HepG2 (cell line): ENCODE measurements around the gene MYO16. TPM values are rescaled to one million over a fixed set of nuclear protein-coding genes. Genes with fewer than 3 reads are reported as not detected.

Source experiments
- ATAC-seq: fragments of 200-7000 bp; cut with Tn5 transposase; 3 replicates; pipeline ENCODE4 v1.9.1; 2020; ENCODE audit warnings: mild to moderate bottlenecking, moderate library complexity
- BruUV-seq: library from RNA; stranded (reverse); fragments of 400-500 nt; replicated peaks from 2 replicates; lab custom pipeline; 2021; lab: Mats Ljungman, UMichigan
- CTCF ChIA-PET: fragments of 300-600 bp; formaldehyde crosslinking; extraction: SDS; loops from one replicate; lab custom pipeline; 2021; ENCODE audit warnings: low total read pairs, inconsistent platforms, low intra/inter-chr PET ratio; lab: Yijun Ruan, JAX
- POLR2A ChIA-PET: fragments of 350-600 bp; sonication (Branson Sonifier 250); formaldehyde crosslinking; loops from one replicate; lab custom pipeline; 2020; ENCODE audit warnings: antibody characterized with exemption, inconsistent platforms; lab: Yijun Ruan, JAX
- DNase-seq: peaks from one replicate; pipeline ENCODE4 v3.0.0-alpha.2; 2015; ENCODE audit warnings: low spot score
- FAIRE-seq: peaks from 3 replicates; lab custom pipeline; 2011; peaks lifted over from hg19 to GRCh38; lab: Jason Lieb, UNC
- H2AFZ ChIP-seq: one replicate; pipeline ENCODE4 v1.6.1; 2011; ENCODE audit warnings: low read length, inconsistent platforms
- H3K27ac ChIP-seq: fragments of 300-600 bp; 3 replicates; pipeline ENCODE4 v1.8.0; 2011; ENCODE audit warnings: mixed run types, mild to moderate bottlenecking, mixed read lengths, low read length, inconsistent platforms; ENCODE audit not compliant: insufficient read depth; ENCODE audit errors: extremely low read length
- H3K27me3 ChIP-seq, 2 experiments: fragments of 200-600 bp in 1 of 2; 2 replicates in 1 of 2; 3 replicates in 1 of 2; pipeline versions ENCODE4 v1.6.0 to v1.8.0; 2011; ENCODE audit warnings: low read length in 2 of 2, mild to moderate bottlenecking in 2 of 2, moderate library complexity in 2 of 2, inconsistent platforms in 1 of 2; ENCODE audit not compliant: insufficient read depth in 2 of 2, control insufficient read depth in 1 of 2
- H3K36me3 ChIP-seq, 2 experiments: fragments of 200-600 bp in 1 of 2; replicated peaks in 1 of 2; 2 replicates in 1 of 2; 3 replicates in 1 of 2; pipeline versions ENCODE4 v1.5.1 to v1.8.0; 2011; ENCODE audit warnings: low read length in 2 of 2, inconsistent platforms in 1 of 2; ENCODE audit not compliant: insufficient read depth in 2 of 2, control insufficient read depth in 1 of 2
- H3K4me1 ChIP-seq: 2 replicates; pipeline ENCODE4 v1.5.1; 2012; ENCODE audit warnings: low read length, inconsistent platforms; ENCODE audit not compliant: insufficient read depth
- H3K4me2 ChIP-seq: 2 replicates; pipeline ENCODE4 v1.6.0; 2011; ENCODE audit warnings: low read depth, low read length, inconsistent platforms
- H3K4me3 ChIP-seq, 3 experiments: fragments of 200-600 bp in 1 of 3; sonication (generic), shearing (Covaris generic) in 1 of 3; replicated peaks in 1 of 3; 2 replicates each; pipeline ENCODE4 v1.5.1; 2011 to 2016; ENCODE audit warnings: low read length in 3 of 3, inconsistent platforms in 2 of 3, low read depth in 2 of 3, mild to moderate bottlenecking in 2 of 3, control low read depth in 1 of 3, mixed read lengths in 1 of 3; ENCODE audit not compliant: insufficient read depth in 1 of 3
- H3K79me2 ChIP-seq: one replicate; pipeline ENCODE4 v1.6.1; 2011; ENCODE audit warnings: low read length, inconsistent platforms; ENCODE audit not compliant: insufficient read depth
- H3K9ac ChIP-seq: 2 replicates; pipeline ENCODE4 v1.6.0; 2011; ENCODE audit warnings: mild to moderate bottlenecking, low read depth, low read length, inconsistent platforms; ENCODE audit not compliant: insufficient read depth
- H3K9me3 ChIP-seq: 2 replicates; pipeline ENCODE4 v1.5.1; 2012; ENCODE audit warnings: mild to moderate bottlenecking, low read length
- H4K20me1 ChIP-seq: 2 replicates; pipeline ENCODE4 v1.6.0; 2011; ENCODE audit warnings: inconsistent platforms, mild to moderate bottlenecking, low read length, moderate library complexity; ENCODE audit not compliant: insufficient read depth
- MAFK ChIP-seq, 2 experiments: IDR thresholded peaks in 1 of 2; conservative IDR thresholded peaks in 1 of 2; 2 replicates each; pipeline ENCODE4 v1.6.1; 2011; ENCODE audit warnings: improper control_type of control experiment in 2 of 2, low read length in 2 of 2
- MEF2D ChIP-seq: sonication (generic); formaldehyde crosslinking; IDR thresholded peaks from 2 replicates; pipeline ENCODE4 v1.5.1; 2020; ENCODE audit warnings: mild to moderate bottlenecking, missing genetic modification reagents
- MYC ChIP-seq: sonication (generic); formaldehyde crosslinking; IDR thresholded peaks from 2 replicates; pipeline ENCODE4 v1.9.0; 2021; ENCODE audit warnings: missing genetic modification reagents, borderline replicate concordance
- RORA ChIP-seq: sonication (generic); formaldehyde crosslinking; IDR thresholded peaks from 2 replicates; pipeline ENCODE4 v1.5.0; 2020; ENCODE audit warnings: mild to moderate bottlenecking, missing genetic modification reagents, moderate library complexity
- SALL2 ChIP-seq: sonication (generic); formaldehyde crosslinking; IDR thresholded peaks from 2 replicates; pipeline ENCODE4 v1.8.1; 2023; ENCODE audit warnings: mild to moderate bottlenecking, missing genetic modification reagents, inconsistent platforms
- SIN3A ChIP-seq: IDR thresholded peaks from 2 replicates; pipeline ENCODE4 v1.6.1; 2011; ENCODE audit warnings: low read depth, mild to moderate bottlenecking, control low read depth, low read length, borderline replicate concordance
- ZBTB8A ChIP-seq: sonication (generic); formaldehyde crosslinking; IDR thresholded peaks from 2 replicates; pipeline ENCODE4 v1.4.0; 2020; ENCODE audit warnings: mild to moderate bottlenecking, low read depth, missing genetic modification reagents, borderline replicate concordance
- ZFP36L1 ChIP-seq: sonication (generic); formaldehyde crosslinking; IDR thresholded peaks from 2 replicates; pipeline ENCODE4 v1.8.0; 2022; ENCODE audit warnings: mild to moderate bottlenecking, missing genetic modification reagents, moderate library complexity
- ZIK1 ChIP-seq: sonication (generic); formaldehyde crosslinking; IDR thresholded peaks from 2 replicates; pipeline ENCODE4 v1.5.0; 2020; ENCODE audit warnings: mild to moderate bottlenecking, low read depth, missing genetic modification reagents, borderline replicate concordance
- ZNF350 ChIP-seq: sonication (generic); formaldehyde crosslinking; IDR thresholded peaks from 2 replicates; pipeline ENCODE4 v1.4.0; 2020; ENCODE audit warnings: mild to moderate bottlenecking, low read depth, missing genetic modification reagents, borderline replicate concordance
- ZNF782 ChIP-seq: sonication (generic); formaldehyde crosslinking; IDR thresholded peaks from 2 replicates; pipeline ENCODE4 v1.4.0; 2020; ENCODE audit warnings: missing genetic modification reagents, mild to moderate bottlenecking, borderline replicate concordance
- WGBS: methylation state at CpG from one replicate; pipeline ENCODE4 v1.1.6; 2017; ENCODE audit warnings: low lambda C conversion rate; 5-methylcytosine and 5-hydroxymethylcytosine counted together
- in situ Hi-C: cut with HindIII; loops from 2 replicates; pipeline ENCODE4 v1.10.0; 2017; ENCODE audit warnings: low pct_unique_long_range_greater_than_20kb; ENCODE audit not compliant: extremely low pct_ligation_motif_present
- intact Hi-C: fragments of 100-400 bp; cut with micrococcal nuclease; formaldehyde crosslinking; loops from one replicate; pipeline ENCODE4 v1.10.0; 2022; ENCODE audit not compliant: unreplicated experiment
- polyA plus RNA-seq, 8 experiments: library from polyadenylated mRNA; depleted of rRNA in 3 of 8; stranded (reverse) in 7 of 8; unstranded in 1 of 8; fragments of >200 nt; fragmentation: Illumina TruSeq in 4 of 8; extraction: Trizol in 4 of 8; gene quantifications; 2 replicates each; pipeline versions ENCODE4 v1.2.1 to v1.2.3, GENCODE V29; 2011 to 2016; ENCODE audit warnings: low read depth in 4 of 8, missing spikeins in 1 of 8, mixed read lengths in 1 of 8; ENCODE audit not compliant: insufficient read depth in 1 of 8
- total RNA-seq, 5 experiments: library from RNA; depleted of rRNA; stranded (reverse); fragments of >200 nt; fragmentation: Illumina TruSeq; extraction: Trizol; gene quantifications; 2 replicates each; pipeline ENCODE4 v1.2.3, GENCODE V29; 2016; ENCODE audit warnings: low read depth in 1 of 5
- TF ChIP-seq, protein P1 (sequence below): sonication (generic); IDR thresholded peaks from 2 replicates; pipeline ENCODE4 v1.6.1; 2016; ENCODE audit warnings: low read depth, borderline replicate concordance
- TF ChIP-seq, protein P2 (sequence below): sonication (generic); formaldehyde crosslinking; IDR thresholded peaks from 2 replicates; pipeline ENCODE4 v1.8.0; 2022; ENCODE audit warnings: mild to moderate bottlenecking, missing genetic modification reagents, moderate library complexity
- TF ChIP-seq, protein P3 (sequence below): sonication (generic); formaldehyde crosslinking; conservative IDR thresholded peaks from 2 replicates; pipeline ENCODE4 v1.4.0; 2020; ENCODE audit warnings: missing genetic modification reagents
- TF ChIP-seq, protein P4 (sequence below): IDR thresholded peaks from 2 replicates; pipeline ENCODE4 v1.6.1; 2016; ENCODE audit warnings: mild to moderate bottlenecking, missing biosample characterization, missing genetic modification reagents

The MYO16 gene
- total and polyA plus RNA-seq, 2 of the 13 experiments (the other 11 are each of a cell fraction or from before 2014, with no cell fraction given), result not detected

DNA sequence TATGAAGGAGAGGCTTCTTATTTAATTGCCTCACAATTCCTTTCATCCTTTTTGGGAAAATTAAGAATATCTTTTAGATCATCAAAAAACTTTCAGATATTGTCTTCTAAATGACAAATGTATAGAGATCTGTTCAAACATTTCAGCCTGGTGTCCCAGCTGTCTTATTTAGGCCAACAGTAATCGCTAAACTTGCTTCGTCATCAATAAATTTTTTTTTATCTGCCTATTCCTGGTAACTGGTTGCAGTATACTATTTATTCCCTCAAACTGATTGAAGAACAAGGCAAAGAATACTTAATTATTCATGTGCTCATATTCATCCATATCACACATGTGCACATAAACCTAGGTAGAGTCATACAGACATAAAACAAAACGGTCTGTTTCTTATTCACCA is 5.3 kb upstream of the MYO16 start (continued):
- TF ChIP-seq MAFK (conservative IDR thresholded peaks at IDR 0.05 in 1 of 2, IDR thresholded peaks at IDR 0.05 in 1 of 2; ENCODE audit: low read length in 2 of 2), result peak; percentile 65 to 86; a peak in 3 of 4 replicates

DNA sequence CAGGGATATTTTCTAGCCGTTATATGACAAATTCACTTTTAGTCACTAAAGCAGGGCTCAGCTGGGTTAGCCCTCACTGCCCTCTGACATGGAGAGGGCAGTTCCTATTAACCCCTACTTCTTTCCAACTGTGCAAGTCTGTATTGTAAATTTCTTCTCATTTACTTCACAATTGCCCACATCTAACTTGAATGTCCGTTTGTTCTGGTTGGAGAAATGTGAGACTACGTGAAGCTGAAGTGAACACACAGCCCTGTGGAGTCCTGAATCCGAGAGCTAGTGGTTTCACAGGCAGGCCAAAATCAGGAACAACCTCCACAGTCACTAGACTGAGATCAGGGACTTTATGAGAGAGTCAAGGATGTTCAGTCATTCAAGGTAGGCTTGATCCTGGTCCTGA is 4.4 kb upstream of the MYO16 start:
- ATAC-seq, result no peak
- no peaks in the 10 kb centered on the region for H3K27me3 ChIP-seq
- no peaks in the 10 kb centered on the region for H3K79me2 ChIP-seq
- no TSS peak for BruUV-seq
- H3K9me3 ChIP-seq, result peaks cover 54% of the 10 kb centered on the region
- intact Hi-C loops, result no loop called here
- no peak overlapping the region for H3K4me2 ChIP-seq
- TF ChIP-seq SALL2 (CRISPR knock-in tag), result no peak
- no peak for TF ChIP-seq ZNF350 (CRISPR knock-in tag)
- TF ChIP-seq MYC (CRISPR knock-in tag), result no peak
- no peak for TF ChIP-seq ZFP36L1 (CRISPR knock-in tag)
- TF ChIP-seq ZNF782 (CRISPR knock-in tag), result no peak
- no peak for TF ChIP-seq MEF2D
- TF ChIP-seq, protein P1, sequence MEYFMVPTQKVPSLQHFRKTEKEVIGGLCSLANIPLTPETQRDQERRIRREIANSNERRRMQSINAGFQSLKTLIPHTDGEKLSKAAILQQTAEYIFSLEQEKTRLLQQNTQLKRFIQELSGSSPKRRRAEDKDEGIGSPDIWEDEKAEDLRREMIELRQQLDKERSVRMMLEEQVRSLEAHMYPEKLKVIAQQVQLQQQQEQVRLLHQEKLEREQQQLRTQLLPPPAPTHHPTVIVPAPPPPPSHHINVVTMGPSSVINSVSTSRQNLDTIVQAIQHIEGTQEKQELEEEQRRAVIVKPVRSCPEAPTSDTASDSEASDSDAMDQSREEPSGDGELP, result no peak
- TF ChIP-seq, protein P2, sequence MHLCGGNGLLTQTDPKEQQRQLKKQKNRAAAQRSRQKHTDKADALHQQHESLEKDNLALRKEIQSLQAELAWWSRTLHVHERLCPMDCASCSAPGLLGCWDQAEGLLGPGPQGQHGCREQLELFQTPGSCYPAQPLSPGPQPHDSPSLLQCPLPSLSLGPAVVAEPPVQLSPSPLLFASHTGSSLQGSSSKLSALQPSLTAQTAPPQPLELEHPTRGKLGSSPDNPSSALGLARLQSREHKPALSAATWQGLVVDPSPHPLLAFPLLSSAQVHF, result no peak
- no peak for TF ChIP-seq RORA (CRISPR knock-in tag)
- no peak for TF ChIP-seq SIN3A
- no peak for TF ChIP-seq ZBTB8A
- TF ChIP-seq, protein P3, sequence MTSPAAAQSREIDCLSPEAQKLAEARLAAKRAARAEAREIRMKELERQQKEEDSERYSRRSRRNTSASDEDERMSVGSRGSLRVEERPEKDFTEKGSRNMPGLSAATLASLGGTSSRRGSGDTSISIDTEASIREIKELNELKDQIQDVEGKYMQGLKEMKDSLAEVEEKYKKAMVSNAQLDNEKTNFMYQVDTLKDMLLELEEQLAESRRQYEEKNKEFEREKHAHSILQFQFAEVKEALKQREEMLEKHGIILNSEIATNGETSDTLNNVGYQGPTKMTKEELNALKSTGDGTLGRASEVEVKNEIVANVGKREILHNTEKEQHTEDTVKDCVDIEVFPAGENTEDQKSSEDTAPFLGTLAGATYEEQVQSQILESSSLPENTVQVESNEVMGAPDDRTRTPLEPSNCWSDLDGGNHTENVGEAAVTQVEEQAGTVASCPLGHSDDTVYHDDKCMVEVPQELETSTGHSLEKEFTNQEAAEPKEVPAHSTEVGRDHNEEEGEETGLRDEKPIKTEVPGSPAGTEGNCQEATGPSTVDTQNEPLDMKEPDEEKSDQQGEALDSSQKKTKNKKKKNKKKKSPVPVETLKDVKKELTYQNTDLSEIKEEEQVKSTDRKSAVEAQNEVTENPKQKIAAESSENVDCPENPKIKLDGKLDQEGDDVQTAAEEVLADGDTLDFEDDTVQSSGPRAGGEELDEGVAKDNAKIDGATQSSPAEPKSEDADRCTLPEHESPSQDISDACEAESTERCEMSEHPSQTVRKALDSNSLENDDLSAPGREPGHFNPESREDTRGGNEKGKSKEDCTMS (CRISPR knock-in tag), result no peak
- TF ChIP-seq ZIK1 (CRISPR knock-in tag), result no peak
- TF ChIP-seq, protein P4, sequence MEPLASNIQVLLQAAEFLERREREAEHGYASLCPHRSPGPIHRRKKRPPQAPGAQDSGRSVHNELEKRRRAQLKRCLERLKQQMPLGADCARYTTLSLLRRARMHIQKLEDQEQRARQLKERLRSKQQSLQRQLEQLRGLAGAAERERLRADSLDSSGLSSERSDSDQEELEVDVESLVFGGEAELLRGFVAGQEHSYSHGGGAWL (CRISPR knock-in tag), result no peak
- no peak overlapping the region for H3K4me3 ChIP-seq
- no peak for DNase-seq
- H3K36me3 ChIP-seq, result no peaks in the 10 kb centered on the region
- in situ Hi-C loops, result no loop called here
- WGBS, result 4% methylated on average over 4 of the region's 4 CpGs
- no peaks in the 10 kb centered on the region for H3K4me1 ChIP-seq
- FAIRE-seq, result no peak
- H3K27ac ChIP-seq, result no peak overlapping the region
- no peaks in the 10 kb centered on the region for H4K20me1 ChIP-seq
- ChIA-PET POLR2A (no interaction called here), CTCF (no interaction called here)
- H2AFZ ChIP-seq, result no peak overlapping the region
- H3K9ac ChIP-seq, result no peak overlapping the region
